GM18873 (cell line): Measurements from ENCODE around the gene MYCBPAP.

ENCODE experiments used
- ATAC-seq: cut with Tn5 transposase; IDR thresholded peaks from one replicate; pipeline ENCODE4 v1.9.1; 2021; ENCODE audit warnings: mild to moderate bottlenecking, moderate library complexity, moderate number of reproducible peaks; ENCODE audit not compliant: unreplicated experiment, low FRiP score

Gene MYCBPAP

DNA sequence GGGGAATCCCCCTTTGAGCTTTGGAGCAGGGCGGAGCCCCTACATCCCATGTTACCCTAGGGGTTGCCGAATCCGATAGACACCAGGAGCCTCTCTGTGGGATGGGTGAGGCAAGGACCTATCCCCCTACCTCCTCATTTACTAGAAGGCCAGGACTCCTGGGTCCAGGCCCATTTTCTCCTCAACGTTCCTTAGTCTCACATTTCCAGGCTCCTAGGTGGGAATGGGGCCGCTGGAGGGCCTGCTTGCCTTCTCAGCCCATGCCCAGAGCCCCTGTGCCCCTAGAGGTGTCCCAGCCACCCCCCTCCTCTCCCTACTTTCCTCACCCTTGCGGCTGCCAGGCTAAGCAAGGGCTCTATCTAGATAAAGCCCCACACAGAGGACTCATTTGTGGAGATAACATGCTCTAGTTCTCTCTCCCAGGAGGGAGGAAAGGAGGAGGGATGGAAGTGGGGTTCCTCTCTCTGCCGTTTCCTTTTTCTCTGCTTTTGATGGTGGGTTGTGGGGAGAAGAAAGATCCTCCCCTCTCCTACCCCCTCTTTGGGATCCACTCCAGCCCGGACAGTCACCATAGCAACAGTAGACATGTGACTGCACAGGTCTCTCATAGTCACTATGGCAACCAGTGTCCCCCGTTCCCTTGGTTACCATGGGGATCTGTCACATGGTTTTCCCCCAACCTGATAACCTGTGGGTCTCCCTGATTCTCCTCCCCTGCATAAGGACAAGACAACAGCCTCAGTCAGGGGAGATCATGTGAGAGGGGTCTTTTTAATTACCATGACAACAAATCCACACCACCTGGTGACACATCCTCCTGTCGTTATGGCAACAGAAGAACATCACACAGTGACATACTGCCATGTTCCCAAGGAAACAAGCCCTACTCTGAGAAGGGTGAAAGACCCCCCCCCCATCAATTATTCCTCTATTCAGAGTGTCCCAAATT lies 57.4 kb downstream of the MYCBPAP start:
- ATAC-seq = no peak

DNA sequence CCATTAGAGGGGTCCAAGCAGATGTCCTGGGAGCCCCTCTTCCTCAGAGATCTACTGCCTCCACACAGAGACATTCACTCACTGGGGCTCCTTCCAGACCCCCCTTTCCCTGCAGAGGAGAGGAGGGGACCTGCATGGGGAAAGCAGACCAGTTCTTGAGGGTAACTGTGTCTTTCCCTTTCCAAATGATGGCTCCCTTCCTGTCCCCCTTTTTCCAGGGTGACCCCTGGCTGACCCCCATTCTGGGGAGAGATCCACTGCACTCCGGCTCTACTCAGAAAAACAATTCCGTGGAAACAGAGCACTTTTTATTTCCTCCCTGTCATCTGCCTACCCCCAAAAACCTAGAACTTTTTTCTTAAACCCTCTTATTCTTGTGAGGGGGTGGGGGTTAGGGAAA lies 58.6 kb downstream of the MYCBPAP start:
- no peak for ATAC-seq

DNA sequence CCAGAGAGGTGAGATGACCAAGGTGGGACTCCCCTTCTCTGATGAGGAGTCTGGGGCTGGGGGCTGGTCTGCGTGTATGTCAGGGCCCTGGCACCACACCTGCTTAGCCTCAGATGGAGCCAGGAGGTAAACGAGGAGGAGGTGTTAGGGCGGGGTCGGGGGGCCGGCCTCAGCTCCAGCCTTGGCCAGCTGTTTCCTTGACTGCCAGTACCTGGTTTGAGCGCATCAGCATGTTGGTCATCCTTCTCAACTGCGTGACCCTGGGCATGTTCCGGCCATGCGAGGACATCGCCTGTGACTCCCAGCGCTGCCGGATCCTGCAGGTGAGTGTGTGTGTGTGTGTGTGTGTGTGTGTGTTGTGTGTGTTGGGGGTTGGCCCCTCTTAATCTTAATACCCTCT lies 60.4 kb downstream of the MYCBPAP start:
- ATAC-seq = no peak

DNA sequence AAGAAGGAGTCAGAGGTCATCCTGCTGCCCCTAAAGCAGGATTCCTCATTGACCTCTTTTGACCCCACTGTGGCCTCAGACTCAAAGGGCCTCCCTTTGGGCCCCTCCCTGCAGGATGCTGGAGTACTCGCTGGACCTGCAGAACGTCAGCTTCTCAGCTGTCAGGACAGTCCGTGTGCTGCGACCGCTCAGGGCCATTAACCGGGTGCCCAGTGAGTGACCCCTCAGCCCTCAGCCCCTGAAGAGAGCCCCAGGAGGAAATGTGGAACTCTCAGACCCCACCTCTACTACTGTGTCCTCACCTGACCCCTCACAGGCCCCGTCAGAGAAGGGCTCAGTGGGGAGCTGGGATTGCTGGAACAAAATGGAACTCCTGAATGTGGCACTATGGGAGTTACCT lies 61.4 kb downstream of the MYCBPAP start:
- ATAC-seq = no peak

DNA sequence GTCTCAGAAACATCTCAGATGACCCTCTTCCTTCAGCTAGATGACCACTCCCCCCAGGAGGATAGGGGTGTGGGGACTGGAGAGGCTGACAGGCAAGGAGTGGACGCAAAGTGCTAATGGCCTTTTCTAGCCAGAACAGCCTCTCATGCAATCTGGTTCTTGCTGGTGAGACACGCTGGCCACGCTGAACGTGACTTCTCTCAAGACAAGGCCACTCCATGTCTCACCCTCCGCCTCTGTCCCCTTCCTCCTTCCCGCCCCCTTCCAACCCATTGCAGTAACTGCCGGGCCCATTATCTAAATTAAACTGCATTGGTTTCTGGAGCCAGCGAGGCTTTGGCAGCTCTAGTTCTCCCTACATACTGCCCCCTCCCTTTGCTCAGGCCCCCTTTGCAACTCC lies 61.8 kb downstream of the MYCBPAP start:
- ATAC-seq = no peak

DNA sequence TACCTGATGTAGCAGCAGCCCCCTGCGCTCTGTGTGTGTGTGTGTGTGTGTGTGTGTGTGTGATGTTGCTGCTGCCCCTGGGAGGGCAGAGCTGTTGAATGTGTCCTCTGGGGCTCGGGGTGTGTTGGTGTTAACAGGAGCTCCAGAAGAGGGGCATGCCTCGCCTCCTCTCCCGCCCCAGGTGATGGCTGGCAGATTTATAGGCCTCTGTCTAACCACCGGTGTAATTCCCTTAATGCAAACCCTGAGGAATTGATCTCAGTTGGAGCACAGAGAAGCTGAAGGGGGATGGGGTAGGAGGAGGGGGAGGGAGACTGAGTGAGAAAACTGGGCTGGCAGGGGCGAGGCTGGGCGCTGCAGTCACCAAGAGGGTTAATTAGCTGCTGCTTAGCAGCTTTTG lies 62.3 kb downstream of the MYCBPAP start:
- ATAC-seq = no peak

DNA sequence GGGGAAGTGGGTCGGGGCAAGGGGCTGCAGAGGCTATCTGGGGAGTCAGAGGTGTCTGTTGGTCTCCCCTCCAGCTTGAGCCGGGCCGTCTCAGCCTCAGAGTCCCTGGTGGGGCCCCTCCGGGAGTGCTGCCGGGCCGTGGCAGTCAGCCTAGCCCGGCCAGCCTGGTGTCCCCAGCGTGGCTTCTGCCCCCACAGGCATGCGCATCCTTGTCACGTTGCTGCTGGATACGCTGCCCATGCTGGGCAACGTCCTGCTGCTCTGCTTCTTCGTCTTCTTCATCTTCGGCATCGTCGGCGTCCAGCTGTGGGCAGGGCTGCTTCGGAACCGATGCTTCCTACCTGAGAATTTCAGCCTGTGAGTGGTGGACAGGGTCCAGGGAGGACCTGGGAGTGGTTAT lies 63.4 kb downstream of the MYCBPAP start:
- ATAC-seq = no peak

DNA sequence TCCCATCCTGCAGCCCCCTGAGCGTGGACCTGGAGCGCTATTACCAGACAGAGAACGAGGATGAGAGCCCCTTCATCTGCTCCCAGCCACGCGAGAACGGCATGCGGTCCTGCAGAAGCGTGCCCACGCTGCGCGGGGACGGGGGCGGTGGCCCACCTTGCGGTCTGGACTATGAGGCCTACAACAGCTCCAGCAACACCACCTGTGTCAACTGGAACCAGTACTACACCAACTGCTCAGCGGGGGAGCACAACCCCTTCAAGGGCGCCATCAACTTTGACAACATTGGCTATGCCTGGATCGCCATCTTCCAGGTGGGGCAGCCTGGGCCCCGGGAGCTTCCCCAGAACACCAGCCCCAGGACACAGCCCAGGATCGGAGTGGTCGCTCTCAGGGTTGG lies 64.3 kb downstream of the MYCBPAP start:
- ATAC-seq = no peak

DNA sequence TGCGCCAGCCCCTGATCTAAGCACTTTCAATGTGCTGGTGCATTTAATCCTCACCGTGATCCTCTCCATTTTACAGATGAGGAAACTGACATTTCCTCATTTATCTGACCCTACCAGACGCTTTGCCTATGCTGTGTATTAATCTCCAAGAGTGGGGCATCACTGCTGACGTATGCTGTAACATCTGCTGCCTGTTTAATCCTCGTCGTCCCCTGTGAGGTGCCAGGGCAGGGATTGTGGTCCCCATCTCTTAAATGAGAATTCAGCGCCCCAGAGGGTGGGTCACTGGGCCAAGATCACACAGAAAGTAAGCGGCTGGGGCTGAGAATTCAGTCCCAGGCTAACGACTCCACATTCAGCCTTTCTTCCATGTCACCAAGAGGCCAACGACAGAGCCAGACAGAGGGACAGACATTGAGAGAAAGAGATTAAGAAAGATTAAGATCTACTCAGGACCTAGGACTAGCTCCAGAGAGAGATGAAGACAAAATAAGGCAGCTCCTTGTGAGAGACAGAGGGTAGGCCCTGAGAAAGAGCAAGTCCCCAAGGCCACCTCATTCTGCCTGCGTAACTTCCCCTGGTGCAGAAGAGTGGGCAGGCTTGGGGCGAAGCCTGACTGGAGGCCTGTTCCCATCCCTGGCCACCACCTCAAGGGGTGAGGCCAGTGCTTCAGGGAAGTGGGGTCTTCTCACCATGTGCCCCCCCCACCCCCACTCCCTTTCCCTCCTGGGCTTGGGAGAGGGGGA lies 65.8 kb downstream of the MYCBPAP start:
- no peak for ATAC-seq

DNA sequence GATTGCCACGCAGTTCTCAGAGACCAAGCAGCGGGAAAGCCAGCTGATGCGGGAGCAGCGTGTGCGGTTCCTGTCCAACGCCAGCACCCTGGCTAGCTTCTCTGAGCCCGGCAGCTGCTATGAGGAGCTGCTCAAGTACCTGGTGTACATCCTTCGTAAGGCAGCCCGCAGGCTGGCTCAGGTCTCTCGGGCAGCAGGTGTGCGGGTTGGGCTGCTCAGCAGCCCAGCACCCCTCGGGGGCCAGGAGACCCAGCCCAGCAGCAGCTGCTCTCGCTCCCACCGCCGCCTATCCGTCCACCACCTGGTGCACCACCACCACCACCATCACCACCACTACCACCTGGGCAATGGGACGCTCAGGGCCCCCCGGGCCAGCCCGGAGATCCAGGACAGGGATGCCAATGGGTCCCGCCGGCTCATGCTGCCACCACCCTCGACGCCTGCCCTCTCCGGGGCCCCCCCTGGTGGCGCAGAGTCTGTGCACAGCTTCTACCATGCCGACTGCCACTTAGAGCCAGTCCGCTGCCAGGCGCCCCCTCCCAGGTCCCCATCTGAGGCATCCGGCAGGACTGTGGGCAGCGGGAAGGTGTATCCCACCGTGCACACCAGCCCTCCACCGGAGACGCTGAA lies 67.5 kb downstream of the MYCBPAP start:
- ATAC-seq = no peak

DNA sequence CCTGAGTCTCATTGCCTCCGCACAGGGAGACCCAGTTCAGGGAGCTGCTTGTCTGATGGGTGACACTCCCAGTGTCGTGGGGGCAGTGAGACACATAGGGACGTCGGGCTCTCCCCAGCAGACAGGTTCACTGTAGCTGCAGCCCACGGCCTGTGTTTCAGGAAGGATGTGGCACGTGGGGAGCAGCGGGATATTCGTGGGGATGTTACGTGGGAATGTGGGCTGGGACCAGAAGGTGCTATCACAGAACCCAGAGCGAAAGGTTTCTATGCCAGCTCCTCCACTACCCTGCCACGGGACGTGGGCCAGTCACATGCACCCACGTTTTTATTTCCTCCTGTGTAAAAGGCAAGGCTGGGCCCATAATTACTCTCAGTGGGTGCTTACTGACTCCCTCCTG lies 68.6 kb downstream of the MYCBPAP start:
- ATAC-seq = no peak

DNA sequence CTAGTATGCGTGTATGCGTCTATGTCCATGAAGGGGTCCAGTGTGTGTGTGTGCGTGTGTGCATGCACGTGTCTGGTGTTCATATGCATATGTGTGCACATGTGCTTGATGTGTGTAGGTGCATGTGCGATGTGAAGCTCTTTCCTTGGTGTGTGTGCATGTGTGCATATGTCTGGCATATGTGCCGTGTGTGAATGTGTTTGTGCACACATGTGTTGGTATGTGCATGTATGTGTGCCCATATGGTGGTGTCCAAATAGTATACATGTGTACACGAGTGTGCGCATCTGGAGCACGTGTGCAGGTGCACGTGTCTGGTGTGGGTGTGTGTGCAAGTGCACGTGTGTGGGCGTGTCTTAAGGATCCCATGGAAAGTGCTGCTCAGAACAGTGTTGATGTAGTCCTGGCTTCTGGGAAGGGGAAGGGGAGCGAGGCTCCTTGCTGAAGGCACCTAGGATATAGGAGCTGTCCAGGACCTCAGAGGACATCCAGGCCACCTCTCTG lies 69.3 kb downstream of the MYCBPAP start:
- no peak for ATAC-seq

DNA sequence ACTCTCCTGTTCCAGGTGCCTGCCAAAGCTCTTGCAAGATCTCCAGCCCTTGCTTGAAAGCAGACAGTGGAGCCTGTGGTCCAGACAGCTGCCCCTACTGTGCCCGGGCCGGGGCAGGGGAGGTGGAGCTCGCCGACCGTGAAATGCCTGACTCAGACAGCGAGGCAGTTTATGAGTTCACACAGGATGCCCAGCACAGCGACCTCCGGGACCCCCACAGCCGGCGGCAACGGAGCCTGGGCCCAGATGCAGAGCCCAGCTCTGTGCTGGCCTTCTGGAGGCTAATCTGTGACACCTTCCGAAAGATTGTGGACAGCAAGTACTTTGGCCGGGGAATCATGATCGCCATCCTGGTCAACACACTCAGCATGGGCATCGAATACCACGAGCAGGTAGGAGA lies 69.9 kb downstream of the MYCBPAP start:
- ATAC-seq = no peak

DNA sequence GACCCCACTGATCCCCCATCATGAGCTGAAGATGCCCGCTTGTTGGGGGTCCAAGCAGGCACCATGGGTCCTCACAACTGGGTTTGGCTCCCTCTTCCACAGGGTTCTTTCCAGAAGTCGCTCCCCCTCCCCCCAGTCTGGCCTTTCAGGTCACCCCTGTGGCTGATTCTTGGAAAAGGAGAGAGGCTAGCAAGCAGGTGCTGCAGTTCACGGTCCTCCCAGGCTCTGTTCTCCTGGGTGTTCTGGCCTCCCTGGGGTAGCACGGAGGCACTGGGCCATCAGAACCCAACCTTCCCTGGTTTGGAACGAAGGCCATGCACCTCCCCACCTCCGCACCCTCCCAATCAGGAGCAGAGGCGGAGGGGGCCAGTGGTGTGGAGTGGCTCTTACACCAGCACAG lies 71.2 kb downstream of the MYCBPAP start:
- no peak for ATAC-seq

DNA sequence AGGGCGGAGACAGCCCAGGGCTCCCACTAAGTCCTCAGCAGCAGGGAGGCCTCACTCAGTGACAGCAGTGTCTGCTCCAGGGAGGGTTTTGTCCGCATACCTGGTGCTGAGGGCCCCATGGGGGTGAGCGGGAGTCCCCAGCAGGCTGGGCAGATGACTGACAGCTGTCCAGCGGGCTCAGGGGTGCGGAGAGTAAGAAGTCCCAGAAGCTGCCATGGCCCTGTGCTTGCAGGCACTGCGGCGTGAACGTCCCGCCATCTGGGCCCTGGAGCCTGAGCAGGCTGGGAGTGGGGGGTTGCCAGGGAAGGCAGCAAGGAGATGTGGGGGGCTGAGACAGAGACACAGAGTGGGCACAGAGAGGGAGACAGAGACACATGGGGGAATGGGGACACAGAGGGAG lies 72.4 kb downstream of the MYCBPAP start:
- no peak for ATAC-seq
